Mesendoderm (in vitro differentiated cells): Measurements from ENCODE around the gene GRIK4.
"Not testable (repeated sequence)": the region's sequence is repeated elsewhere in the genome, so short reads cannot be mapped to it uniquely, and the experiment has no call there.

Source experiments
- DNase-seq: peaks from one replicate; pipeline ENCODE4 v3.0.0; 2013
- H2AK5ac ChIP-seq: 2 replicates; pipeline ENCODE4 v1.6.1; 2013; ENCODE audit warnings: low read length, inconsistent platforms
- H2BK120ac ChIP-seq: 2 replicates; pipeline ENCODE4 v1.6.1; 2013; ENCODE audit warnings: low read depth, mild to moderate bottlenecking, low read length, moderate library complexity, mixed read lengths
- H2BK15ac ChIP-seq: replicated peaks from 2 replicates; pipeline ENCODE4 v1.6.1; 2013; ENCODE audit warnings: low read depth, mild to moderate bottlenecking, moderate library complexity
- H2BK5ac ChIP-seq: 2 replicates; pipeline ENCODE4 v1.6.1; 2013; ENCODE audit warnings: low read length, inconsistent platforms
- H3K18ac ChIP-seq: 2 replicates; pipeline ENCODE4 v1.6.1; 2013; ENCODE audit warnings: mild to moderate bottlenecking, low read length, mixed read lengths
- H3K23ac ChIP-seq: one replicate; pipeline ENCODE4 v1.6.1; 2013; ENCODE audit warnings: low read length
- H3K27ac ChIP-seq: 2 replicates; pipeline ENCODE4 v1.5.1; 2013; ENCODE audit warnings: low read depth, mild to moderate bottlenecking, inconsistent platforms, low read length, moderate library complexity
- H3K27me3 ChIP-seq: 2 replicates; pipeline ENCODE4 v1.6.1; 2013; ENCODE audit warnings: low read length, control low read depth, mild to moderate bottlenecking, inconsistent platforms; ENCODE audit not compliant: insufficient read depth, poor library complexity
- H3K36me3 ChIP-seq: 2 replicates; pipeline ENCODE4 v1.6.1; 2013; ENCODE audit warnings: low read length, inconsistent platforms; ENCODE audit not compliant: control insufficient read depth, insufficient read depth
- H3K4ac ChIP-seq: one replicate; pipeline ENCODE4 v1.6.1; 2013; ENCODE audit warnings: low read depth, mild to moderate bottlenecking, low read length, moderate library complexity
- H3K4me1 ChIP-seq: 2 replicates; pipeline ENCODE4 v1.6.1; 2013; ENCODE audit warnings: low read depth, low read length, inconsistent platforms; ENCODE audit not compliant: control insufficient read depth
- H3K4me2 ChIP-seq: 2 replicates; pipeline ENCODE4 v1.6.1; 2013; ENCODE audit warnings: low read length
- H3K4me3 ChIP-seq: 2 replicates; pipeline ENCODE4 v1.5.1; 2013; ENCODE audit warnings: mild to moderate bottlenecking, low read length
- H3K56ac ChIP-seq: one replicate; pipeline ENCODE4 v1.6.1; 2013; ENCODE audit warnings: low read length
- H3K79me1 ChIP-seq: 2 replicates; pipeline ENCODE4 v1.6.1; 2013; ENCODE audit warnings: low read length, inconsistent platforms
- H3K79me2 ChIP-seq: 2 replicates; pipeline ENCODE4 v1.6.1; 2013; ENCODE audit warnings: mild to moderate bottlenecking, low read length; ENCODE audit not compliant: control insufficient read depth, insufficient read depth
- H3K9ac ChIP-seq: 2 replicates; pipeline ENCODE4 v1.6.1; 2013; ENCODE audit warnings: low read length, inconsistent platforms
- H4K5ac ChIP-seq: one replicate; pipeline ENCODE4 v1.6.1; 2013; ENCODE audit warnings: low read length
- H4K8ac ChIP-seq: one replicate; pipeline ENCODE4 v1.6.1; 2013; ENCODE audit warnings: low read depth, mild to moderate bottlenecking, control low read depth, low read length, moderate library complexity
- WGBS: extraction: QIAGEN DNeasy Blood & Tissue Kit; methylation state at CpG from one replicate; pipeline ENCODE4 v1.1.7; 2013; ENCODE audit warnings: low lambda C conversion rate, missing lambda C conversion rate; ENCODE audit not compliant: insufficient coverage; ENCODE audit errors: extremely low coverage; 5-methylcytosine and 5-hydroxymethylcytosine counted together

The GRIK4 gene

GRCh38 chr11:120622189-120622875 is 110.8 kb downstream of the GRIK4 start:
- no CpG with 5 or more reads among the region's 7 CpGs for WGBS

GRCh38 chr11:120624992-120625391 is 113.4 kb downstream of the GRIK4 start:
- not testable (repeated sequence) for H3K4ac ChIP-seq, H3K23ac ChIP-seq, H3K79me2 ChIP-seq, DNase-seq, H3K79me1 ChIP-seq, H3K4me3 ChIP-seq, H3K18ac ChIP-seq, H2AK5ac ChIP-seq, H3K27me3 ChIP-seq, H3K56ac ChIP-seq, H3K4me1 ChIP-seq, H2BK5ac ChIP-seq, H3K36me3 ChIP-seq, H3K9ac ChIP-seq, H4K8ac ChIP-seq, H3K27ac ChIP-seq, H4K5ac ChIP-seq, H2BK15ac ChIP-seq, H3K4me2 ChIP-seq, H2BK120ac ChIP-seq
- WGBS = no CpG with 5 or more reads among the region's 12 CpGs

More at GRCh38 chr11:120622189-120622875, 110.8 kb downstream of the GRIK4 start:
- no peak overlapping the region for H3K23ac ChIP-seq
- H2AK5ac ChIP-seq = no peak overlapping the region
- H2BK15ac ChIP-seq = no peak overlapping the region
- no peak overlapping the region for H2BK5ac ChIP-seq
- H3K36me3 ChIP-seq = no peaks in the 10 kb centered on the region
- no peak overlapping the region for H3K9ac ChIP-seq
- no peak for DNase-seq
- H4K8ac ChIP-seq = no peak overlapping the region
- no peak overlapping the region for H3K27ac ChIP-seq
- H3K18ac ChIP-seq = no peak overlapping the region
- H3K79me1 ChIP-seq = no peaks in the 10 kb centered on the region
- no peak overlapping the region for H2BK120ac ChIP-seq
- no peaks in the 10 kb centered on the region for H3K27me3 ChIP-seq
- no peak overlapping the region for H3K4ac ChIP-seq
- no peak overlapping the region for H3K56ac ChIP-seq
- H3K4me1 ChIP-seq = no peaks in the 10 kb centered on the region
- no peak overlapping the region for H3K4me2 ChIP-seq
- H3K79me2 ChIP-seq = no peaks in the 10 kb centered on the region
- H4K5ac ChIP-seq = no peak overlapping the region
- no peak overlapping the region for H3K4me3 ChIP-seq

- H3K36me3 ChIP-seq = no peaks in the 10 kb centered on the region
- H3K79me2 ChIP-seq = no peaks in the 10 kb centered on the region
- H2BK120ac ChIP-seq = no peak overlapping the region
- no peak overlapping the region for H3K4me2 ChIP-seq
- no peak overlapping the region for H3K56ac ChIP-seq
- no CpG with 5 or more reads among the region's 4 CpGs for WGBS
- H3K27ac ChIP-seq = no peak overlapping the region
- H3K23ac ChIP-seq = no peak overlapping the region
- H3K4me3 ChIP-seq = no peak overlapping the region
- no peaks in the 10 kb centered on the region for H3K79me1 ChIP-seq
- H2BK15ac ChIP-seq = no peak overlapping the region
- no peak overlapping the region for H2AK5ac ChIP-seq
- H3K18ac ChIP-seq = no peak overlapping the region
- no peaks in the 10 kb centered on the region for H3K27me3 ChIP-seq
- no peak overlapping the region for H4K8ac ChIP-seq
- H3K9ac ChIP-seq = no peak overlapping the region
- no peak overlapping the region for H2BK5ac ChIP-seq
- no peaks in the 10 kb centered on the region for H3K4me1 ChIP-seq
- no peak overlapping the region for H4K5ac ChIP-seq
- no peak overlapping the region for H3K4ac ChIP-seq
- DNase-seq = no peak
Measured at GRCh38 chr11:120625565-120625964, 114.0 kb downstream of the GRIK4 start.

GRCh38 chr11:120626791-120627190 is 115.2 kb downstream of the GRIK4 start:
- H2BK15ac ChIP-seq = no peak overlapping the region
- no peak overlapping the region for H3K9ac ChIP-seq
- no peaks in the 10 kb centered on the region for H3K79me1 ChIP-seq
- no peak overlapping the region for H4K8ac ChIP-seq
- no peaks in the 10 kb centered on the region for H3K4me1 ChIP-seq
- H3K56ac ChIP-seq = no peak overlapping the region
- no peaks in the 10 kb centered on the region for H3K27me3 ChIP-seq
- no peaks in the 10 kb centered on the region for H3K36me3 ChIP-seq
- H4K5ac ChIP-seq = no peak overlapping the region
- no peak overlapping the region for H2BK5ac ChIP-seq
- H3K23ac ChIP-seq = no peak overlapping the region
- WGBS = no CpG with 5 or more reads among the region's 7 CpGs
- H3K4ac ChIP-seq = no peak overlapping the region
- H2BK120ac ChIP-seq = no peak overlapping the region
- H3K27ac ChIP-seq = no peak overlapping the region
- no peaks in the 10 kb centered on the region for H3K79me2 ChIP-seq
- no peak overlapping the region for H3K4me2 ChIP-seq
- no peak overlapping the region for H3K4me3 ChIP-seq
- H3K18ac ChIP-seq = no peak overlapping the region
- no peak overlapping the region for H2AK5ac ChIP-seq
- no peak for DNase-seq

- Histone ChIP-seq H4K5ac (no peak overlapping the region), H3K4me2 (no peak overlapping the region), H3K27ac (no peak overlapping the region), H2BK5ac (no peak overlapping the region), H3K23ac (no peak overlapping the region), H3K79me2 (no peaks in the 10 kb centered on the region), H3K36me3 (no peaks in the 10 kb centered on the region), H3K27me3 (no peaks in the 10 kb centered on the region), H2AK5ac (no peak overlapping the region), H3K56ac (no peak overlapping the region), H3K4me3 (no peak overlapping the region), H3K4ac (no peak overlapping the region), H3K79me1 (no peaks in the 10 kb centered on the region), H2BK15ac (no peak overlapping the region), H4K8ac (no peak overlapping the region), H2BK120ac (no peak overlapping the region), H3K4me1 (no peaks in the 10 kb centered on the region), H3K9ac (no peak overlapping the region), H3K18ac (no peak overlapping the region)
- no CpG with 5 or more reads among the region's 7 CpGs for WGBS
- DNase-seq = no peak
Measured at GRCh38 chr11:120627327-120628163, 116.0 kb downstream of the GRIK4 start.
